T-helper 1 cell treated with Interleukin-12 subunit alpha and Interleukin-12 subunit beta and Interleukin-4 antibody, amounts not matched to agents 30 ng/mL and 1 ng/mL, for 36 hours (primary cell): Measurements from ENCODE around the gene CD302. TPM values are rescaled to one million over a fixed set of nuclear protein-coding genes. Genes with fewer than 3 reads are reported as not detected.
"Not testable (repeated sequence)": the region's sequence is repeated elsewhere in the genome, so short reads cannot be mapped to it uniquely, and the experiment has no call there.

Experiments
- intact Hi-C: fragments of 100-400 bp; cut with micrococcal nuclease; formaldehyde crosslinking; loops from one replicate; pipeline ENCODE4 v1.15.1; 2024
- total RNA-seq: library from RNA; stranded (reverse); gene quantifications from 2 replicates; pipeline ENCODE4 v1.2.3, GENCODE V29; 2022

The CD302 gene
- total RNA-seq, result 0.34 and 0.46 TPM in 2 replicates

GRCh38 chr2:159797543-159798375, at the start of gene CD302:
Gene CD302 (minus strand): TSS chr2:159798208. CDS start chr2:159798198, 10 bp downstream.
- intact Hi-C loops, result no loop called here

DNA sequence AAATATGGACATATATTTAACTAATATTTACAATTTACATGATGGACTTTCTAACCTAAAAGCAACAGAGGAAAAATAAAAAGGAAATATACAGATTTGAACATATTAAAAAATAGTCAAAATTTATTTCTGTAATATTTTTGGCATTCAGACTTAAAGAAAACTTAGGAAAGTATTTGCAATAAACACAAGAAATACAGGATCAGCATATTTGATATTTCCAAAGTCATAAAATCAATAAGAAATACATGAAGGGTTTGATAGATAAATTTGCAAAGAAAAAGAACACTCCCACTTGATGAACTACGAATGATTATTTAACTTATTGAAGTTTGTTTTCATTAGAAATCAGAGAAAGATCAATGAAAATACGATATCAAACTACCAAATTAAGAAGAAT, 48.6 kb upstream of the CD302 start:
- intact Hi-C loops, result no loop called here

DNA sequence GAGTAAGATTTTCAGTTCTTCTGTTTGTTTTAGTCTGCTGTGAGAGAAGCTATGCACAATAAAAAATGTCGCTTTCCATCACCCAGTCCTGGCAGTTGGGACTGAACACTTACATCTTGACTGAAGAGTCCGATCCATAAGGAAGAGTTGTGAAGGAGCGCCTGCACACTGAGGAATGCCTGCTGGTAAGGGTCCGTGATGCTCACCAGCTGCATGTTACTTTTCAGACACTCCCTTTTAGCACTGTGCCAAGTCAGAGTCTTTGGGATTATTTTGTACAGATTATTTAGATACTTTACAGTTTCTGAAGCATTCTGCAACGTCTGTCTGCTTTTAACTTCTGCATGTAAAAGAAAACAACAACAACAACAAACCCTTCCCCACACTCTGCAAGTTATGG, 42.6 kb upstream of the CD302 start:
- intact Hi-C loops, result no loop called here

- intact Hi-C loops, result no loop called here
Observed at GRCh38 chr2:159832858-159833257, 34.9 kb upstream of the CD302 start.

DNA sequence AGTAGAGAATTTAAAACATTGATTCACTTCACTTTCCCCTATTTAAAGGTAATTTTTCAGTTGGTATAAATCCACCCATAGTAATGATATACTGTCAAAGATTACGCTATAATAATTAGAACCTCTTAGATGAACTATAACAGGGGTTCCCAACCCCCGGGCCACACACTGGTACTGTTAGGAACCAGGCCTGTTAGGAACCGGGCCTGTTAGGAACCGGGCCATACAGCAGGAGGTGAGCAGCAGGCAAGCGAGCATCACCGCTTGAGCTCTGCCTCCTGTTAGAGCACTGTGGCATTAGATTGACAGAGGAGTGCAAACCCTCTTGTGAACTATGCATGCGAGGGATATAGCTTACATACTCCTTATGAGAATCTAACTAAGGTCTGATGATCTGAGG, 34.0 kb upstream of the CD302 start:
- intact Hi-C loops, result no loop called here

DNA sequence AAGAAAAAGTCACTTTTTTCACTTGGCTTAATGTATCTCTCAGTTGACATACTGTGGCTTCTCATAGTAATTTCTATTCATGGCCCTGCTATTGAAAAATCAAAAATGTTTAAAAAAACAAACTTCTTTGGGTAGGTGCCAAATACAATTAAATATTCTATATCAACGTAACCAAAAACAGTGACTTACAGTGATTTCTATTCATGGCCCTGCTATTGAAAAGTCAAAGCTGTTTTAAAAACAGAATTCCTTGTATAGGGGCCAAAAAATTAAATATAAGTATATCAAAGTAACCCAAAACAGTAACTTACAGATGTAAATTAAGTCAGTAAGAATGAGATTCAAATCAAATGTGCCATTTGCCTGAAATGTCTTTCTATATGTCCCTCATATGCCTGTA, 31.4 kb upstream of the CD302 start:
- intact Hi-C loops, result no loop called here

GRCh38 chr2:159828738-159829137, 30.7 kb upstream of the CD302 start:
- intact Hi-C loops, result no loop called here

DNA sequence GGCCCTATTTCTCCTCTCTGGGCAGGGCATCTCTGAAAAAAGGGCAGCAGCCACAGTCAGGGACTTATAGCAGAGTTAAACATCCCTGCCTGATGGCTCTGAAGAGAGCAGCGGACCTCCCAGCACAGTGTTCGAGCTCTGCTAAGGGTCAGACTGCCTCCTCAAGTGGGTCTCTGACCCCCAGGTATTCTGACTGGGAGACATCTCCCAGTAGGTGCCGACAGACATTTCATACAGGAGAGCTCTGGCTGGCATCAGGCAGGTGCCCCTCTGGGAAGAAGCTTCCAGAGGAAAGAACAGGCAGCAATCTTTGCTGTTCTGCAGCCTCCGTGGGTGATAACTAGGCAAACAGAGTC, 24.4 kb upstream of the CD302 start:
- intact Hi-C loops, result not testable (repeated sequence)

GRCh38 chr2:159821775-159822477, 23.9 kb upstream of the CD302 start:
- intact Hi-C loops, result not testable (repeated sequence)

GRCh38 chr2:159818940-159819339, 20.9 kb upstream of the CD302 start:
- intact Hi-C loops, result no loop called here

- intact Hi-C loops, result no loop called here
Observed at GRCh38 chr2:159817283-159817682, 19.3 kb upstream of the CD302 start.

DNA sequence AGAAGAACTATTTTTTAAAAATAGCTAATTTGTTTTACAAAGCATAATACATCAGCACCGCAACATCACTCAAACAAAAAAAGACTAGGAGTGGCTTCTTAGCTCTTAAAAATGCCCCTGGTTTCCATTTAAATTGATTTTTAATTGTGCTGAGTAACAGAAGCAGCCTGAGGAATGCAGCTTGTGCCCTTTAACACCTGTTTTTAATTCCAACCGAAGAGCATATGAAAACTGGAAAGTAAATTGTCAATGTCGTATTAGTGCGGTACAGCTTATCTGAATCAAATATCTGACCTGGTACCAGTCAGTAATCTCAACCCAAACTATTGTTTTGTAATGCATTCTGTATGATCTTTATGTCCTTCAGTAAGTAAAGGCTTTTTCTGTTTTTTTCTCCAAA, 13.2 kb upstream of the CD302 start:
- intact Hi-C loops, result no loop called here

GRCh38 chr2:159808032-159808425, 10.0 kb upstream of the CD302 start:
- intact Hi-C loops, result loop anchor here (10.0 kb wide), 2 partner anchors 293 to 673 kb away; no protein-coding TSS in a partner anchor

DNA sequence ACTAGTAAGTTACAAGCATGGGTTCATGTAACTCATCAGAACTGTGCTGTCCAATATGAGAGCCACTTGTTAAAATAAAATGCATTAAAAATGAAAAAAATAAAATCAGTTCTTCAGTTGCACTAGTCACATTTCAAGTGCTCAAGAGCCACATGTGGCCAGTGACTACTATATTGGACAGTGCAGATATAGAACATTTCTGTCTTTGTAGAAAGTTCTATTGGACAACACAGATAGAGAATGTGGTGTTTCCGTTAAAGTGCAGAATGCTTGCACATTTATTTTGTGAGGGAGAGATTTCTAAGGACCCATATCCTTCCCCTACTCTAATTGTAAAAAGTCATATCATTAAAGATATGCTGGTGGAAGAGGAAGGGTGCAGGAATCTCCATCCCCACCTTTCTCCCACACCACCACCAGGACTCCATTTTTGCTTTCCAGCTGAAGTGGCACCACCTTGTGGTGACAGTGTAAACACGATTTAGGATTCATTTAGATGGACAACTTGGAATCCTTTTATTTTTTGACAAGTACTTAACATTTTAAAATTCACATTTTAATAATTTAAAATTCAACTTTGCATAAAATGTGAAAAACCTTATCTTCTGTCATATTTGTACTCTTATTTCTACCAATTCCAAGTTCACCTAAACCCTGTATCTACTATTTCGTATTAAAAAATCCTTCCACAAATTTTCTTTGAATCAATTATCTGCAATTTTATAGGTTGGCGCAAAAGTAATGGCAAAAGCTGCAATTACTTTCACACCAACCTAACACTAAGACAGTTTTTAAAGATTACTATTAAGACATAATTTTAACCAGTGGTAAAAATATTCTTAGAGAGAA, 9.4 kb upstream of the CD302 start:
- intact Hi-C loops, result loop anchor here (1.0 to 10.0 kb wide), 3 partner anchors 293 to 906 kb away; no protein-coding TSS in a partner anchor

- intact Hi-C loops, result loop anchor here (10.0 kb wide), 2 partner anchors 290 to 670 kb away; no protein-coding TSS in a partner anchor
Observed at GRCh38 chr2:159804941-159805340, 6.9 kb upstream of the CD302 start.

DNA sequence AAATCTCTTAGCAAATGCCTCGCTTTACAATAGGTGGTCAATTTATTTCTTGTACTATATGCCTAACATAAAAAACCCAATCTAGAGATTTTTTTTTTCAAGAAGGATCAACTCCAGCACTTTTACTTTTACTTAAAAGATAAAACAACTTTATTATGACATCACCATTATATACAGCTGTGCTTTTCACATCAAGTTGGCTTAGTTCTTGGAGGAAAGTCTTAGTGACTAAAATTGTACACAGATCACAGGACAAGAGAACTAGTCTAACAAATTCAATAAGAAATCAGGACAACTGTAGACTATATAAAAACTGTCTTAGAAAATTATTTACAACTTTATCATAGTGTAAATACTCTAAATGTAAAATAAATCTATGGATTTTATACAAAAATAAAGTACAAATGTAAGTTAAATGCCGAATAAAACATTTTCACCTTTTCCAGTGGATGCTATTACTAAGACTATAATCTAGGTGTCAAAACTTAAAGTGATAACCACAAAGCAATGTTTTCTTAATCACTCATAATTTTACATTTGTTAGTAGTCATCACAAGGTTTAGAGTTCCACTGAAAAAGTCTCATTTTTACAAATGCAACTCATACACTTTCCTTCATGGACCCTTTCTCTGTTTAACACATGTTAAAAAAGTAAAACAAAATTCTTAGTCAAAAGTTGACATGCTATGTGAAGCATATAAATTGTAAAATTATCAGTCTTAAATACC, 5.4 kb upstream of the CD302 start:
- intact Hi-C loops, result loop anchor here (10.0 kb wide), 2 partner anchors 289 to 669 kb away; no protein-coding TSS in a partner anchor

GRCh38 chr2:159802673-159803072, 4.7 kb upstream of the CD302 start:
- intact Hi-C loops, result loop anchor here (10.0 kb wide), 2 partner anchors 288 to 668 kb away; no protein-coding TSS in a partner anchor

DNA sequence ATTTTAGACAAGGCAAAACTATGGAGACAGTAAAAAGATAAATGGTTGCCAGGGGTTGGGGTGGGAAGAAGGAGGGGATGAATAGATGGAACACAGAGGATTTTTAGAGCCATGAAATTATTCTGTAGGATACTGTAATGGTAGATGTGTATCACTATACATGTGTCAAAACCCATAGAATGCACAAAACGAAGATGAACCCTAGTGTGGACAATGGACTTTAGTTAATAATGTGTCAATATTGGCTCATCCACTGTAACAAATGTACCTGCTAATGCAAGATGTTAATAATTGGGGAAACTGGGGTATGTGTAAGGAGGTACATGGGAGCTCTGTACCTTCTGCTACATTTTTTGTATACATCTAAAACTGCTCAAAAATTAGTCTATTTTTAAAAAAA, 1.8 kb upstream of the CD302 start:
- intact Hi-C loops, result loop anchor here (10.0 kb wide), 2 partner anchors 285 to 665 kb away; no protein-coding TSS in a partner anchor

DNA sequence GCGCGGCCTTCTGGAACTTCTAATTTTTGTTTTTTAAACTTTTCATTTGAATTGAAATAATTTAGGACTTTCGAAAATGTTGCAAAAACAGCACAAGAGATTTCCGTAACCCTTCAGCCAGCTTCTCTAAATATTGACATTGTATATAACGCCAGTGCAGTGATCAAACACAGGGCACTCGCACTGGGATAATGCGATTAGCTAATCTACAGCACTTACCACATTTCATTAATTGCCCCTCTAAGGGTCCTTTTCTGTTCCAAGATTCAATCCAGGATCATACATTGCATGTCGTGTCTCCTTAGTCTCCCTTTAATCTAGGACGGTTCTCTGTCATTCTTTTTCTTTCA, 343 bp upstream of the CD302 start:
- intact Hi-C loops, result no loop called here

DNA sequence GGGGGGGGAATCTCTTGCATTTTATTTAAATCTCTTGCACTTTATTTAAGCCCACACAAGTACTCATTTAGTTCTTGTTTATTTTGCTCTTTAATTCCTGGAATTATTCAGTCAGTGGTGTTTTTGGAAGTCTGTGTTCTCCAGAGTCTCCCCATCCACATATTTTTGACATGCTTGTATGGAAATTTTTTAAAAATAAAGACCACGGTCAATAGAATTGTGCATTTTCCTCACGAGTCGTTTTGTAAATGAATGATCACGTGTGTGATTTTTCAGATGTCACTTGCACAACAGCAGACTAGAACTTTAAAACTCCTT, 824 bp downstream of the CD302 start:
- intact Hi-C loops, result no loop called here
